ENCODE measurements around the gene PRKAR1A. TPM values are rescaled to one million over a fixed set of nuclear protein-coding genes. Genes with fewer than 3 reads are reported as not detected.

PRKAR1A gene
- total RNA-seq, 1 experiment from 2014 or later, result 158 TPM

GRCh38 chr17:68600067-68600930 lies 88.1 kb downstream of the PRKAR1A start:
- Mint-ChIP-seq H3K27ac (no peak overlapping the region), H3K36me3 (no peaks in the 10 kb centered on the region), H3K4me3 (peak overlapping the region; percentile 87), H3K4me1 (peaks cover 41% of the 10 kb centered on the region), H3K27me3 (ENCODE audit: low read depth) (peaks cover 47% of the 10 kb centered on the region), H3K9me3 (peaks cover under 1% of the 10 kb centered on the region; the same call in 1 of the 2 replicates)
- ChIA-PET CTCF (interaction anchor here (0.6 to 2.1 kb wide), 8 partner anchors 9 to 324 kb away, joined by 3 to 21 read pairs (median 5); no protein-coding TSS in a partner anchor), POLR2A (interaction anchor here (0.6 to 2.5 kb wide), 2 partner anchors 37 to 88 kb away, joined by 3 to 9 read pairs; partner anchors contain the start of gene PRKAR1A)
- ATAC-seq (peak; percentile 77), DNase-seq (ENCODE audit: low spot score) (peak; percentile 81)
- TF ChIP-seq GABPB1 (CRISPR knock-in tag; IDR thresholded peaks at IDR 0.05) (0 out of 2 replicates have a peak, but pooled peaks have one; percentile 42), ZNF232 (CRISPR knock-in tag; IDR thresholded peaks at IDR 0.05) (0 out of 2 replicates have a peak, but pooled peaks have one; percentile 22), TEAD4 (CRISPR knock-in tag; IDR thresholded peaks at IDR 0.05) (0 out of 2 replicates have a peak, but pooled peaks have one; percentile 19), USF2 (CRISPR knock-in tag; IDR thresholded peaks at IDR 0.05) (no peak), CDX4 (CRISPR knock-in tag; IDR thresholded peaks at IDR 0.05; ENCODE audit: borderline replicate concordance) (no peak), NFYB (CRISPR knock-in tag; conservative IDR thresholded peaks at IDR 0.05; ENCODE audit: low read depth) (no peak), SMAD3 (CRISPR knock-in tag; IDR thresholded peaks at IDR 0.05; ENCODE audit: borderline replicate concordance) (peak; percentile 43; the same call in 1 of the 2 replicates), ZNF263 (CRISPR knock-in tag; IDR thresholded peaks at IDR 0.05; ENCODE audit: low read depth) (peak; percentile 71; the same call in 1 of the 2 replicates), PREB (CRISPR knock-in tag; IDR thresholded peaks at IDR 0.05; ENCODE audit: borderline replicate concordance) (0 out of 2 replicates have a peak, but pooled peaks have one; percentile 14), FOXP1 (CRISPR knock-in tag; IDR thresholded peaks at IDR 0.05; ENCODE audit: borderline replicate concordance) (no peak), ARID4B (CRISPR knock-in tag; IDR thresholded peaks at IDR 0.05; ENCODE audit: borderline replicate concordance) (peak; percentile 48; the same call in 1 of the 2 replicates), ESRRA (CRISPR knock-in tag; IDR thresholded peaks at IDR 0.05; ENCODE audit: borderline replicate concordance) (0 out of 2 replicates have a peak, but pooled peaks have one; percentile 31), ATF3 (CRISPR knock-in tag; conservative IDR thresholded peaks at IDR 0.05) (no peak), RELA (CRISPR knock-in tag; IDR thresholded peaks at IDR 0.05; ENCODE audit: borderline replicate concordance) (0 out of 2 replicates have a peak, but pooled peaks have one; percentile 79), HMGXB4 (CRISPR knock-in tag; IDR thresholded peaks at IDR 0.05) (peak; percentile 94), FOXP4 (CRISPR knock-in tag; IDR thresholded peaks at IDR 0.05) (0 out of 2 replicates have a peak, but pooled peaks have one; percentile 29), ZNF423 (CRISPR knock-in tag; IDR thresholded peaks at IDR 0.05) (0 out of 2 replicates have a peak, but pooled peaks have one; percentile 31), KAT7 (CRISPR knock-in tag; IDR thresholded peaks at IDR 0.05; ENCODE audit: borderline replicate concordance) (peak; percentile 56; the same call in 1 of the 2 replicates), FOXK1 (CRISPR knock-in tag; IDR thresholded peaks at IDR 0.05) (no peak)

Data from WTC11 (cell line).